Right ventricle myocardium inferior (tissue), 1 donor: Measurements from ENCODE around the gene GALNT7. TPM values are rescaled to one million over a fixed set of nuclear protein-coding genes. Genes with fewer than 3 reads are reported as not detected.
"Not testable (repeated sequence)": the region's sequence is repeated elsewhere in the genome, so short reads cannot be mapped to it uniquely, and the experiment has no call there.

Experiments
- ATAC-seq: fragments of 200-7000 bp; cut with Tn5 transposase; one replicate; pipeline ENCODE4 v1.9.1; 2020; ENCODE audit warnings: mild to moderate bottlenecking, moderate library complexity
- DNase-seq: peaks from one replicate; pipeline ENCODE4 v3.0.0; 2021; ENCODE audit errors: missing footprints
- intact Hi-C: fragments of 100-400 bp; cut with DNase I; formaldehyde crosslinking; loops from one replicate; pipeline ENCODE4 v1.11.0; 2022
- total RNA-seq: library from RNA; stranded (reverse); fragmentation: NEBNext Ultra II Directional; extraction: Animal tissue kit (Norgen Biotek cat#: 25700); gene quantifications from one replicate; pipeline ENCODE4 v1.2.1, GENCODE V29; 2021
- donor health status: DM: no; HTN: yes; CAD: no; lungs with severe emphysema.

The GALNT7 gene
- total RNA-seq, 1 donor from 2014 or later, result 5.1 TPM

GRCh38 chr4:173219126-173219437 lies 50.5 kb downstream of the GALNT7 start:
- DNase-seq, ATAC-seq, intact Hi-C loops: not testable (repeated sequence)

GRCh38 chr4:173223743-173224142 lies 55.1 kb downstream of the GALNT7 start:
- ATAC-seq, result no peak
- intact Hi-C loops, result no loop called here
- DNase-seq, result no peak

- intact Hi-C loops, result no loop called here
- ATAC-seq (no peak), DNase-seq (no peak)
Observed at GRCh38 chr4:173226401-173226888, 57.8 kb downstream of the GALNT7 start.

GRCh38 chr4:173227756-173228155 lies 59.1 kb downstream of the GALNT7 start:
- intact Hi-C loops, result no loop called here
- DNase-seq (no peak), ATAC-seq (no peak)

- intact Hi-C loops, result no loop called here
- no peak for DNase-seq
Observed at GRCh38 chr4:173230062-173230461, 61.5 kb downstream of the GALNT7 start.

GRCh38 chr4:173231916-173232315 lies 63.3 kb downstream of the GALNT7 start:
- intact Hi-C loops, result no loop called here
- peak; percentile 68 for ATAC-seq
- DNase-seq, result no peak

More at GRCh38 chr4:173230062-173230461, 61.5 kb downstream of the GALNT7 start:
- no peak for ATAC-seq

- ATAC-seq (peak; percentile 40), DNase-seq (no peak)
- intact Hi-C loops, result no loop called here
Observed at GRCh38 chr4:173233857-173234256, 65.2 kb downstream of the GALNT7 start.

GRCh38 chr4:173235050-173235449 lies 66.4 kb downstream of the GALNT7 start:
- DNase-seq, result no peak
- no peak for ATAC-seq
- intact Hi-C loops, result no loop called here

GRCh38 chr4:173236301-173236700 lies 67.7 kb downstream of the GALNT7 start:
- ATAC-seq (no peak), DNase-seq (no peak)
- intact Hi-C loops, result no loop called here

- intact Hi-C loops, result no loop called here
- DNase-seq, result no peak
- ATAC-seq, result no peak
Observed at GRCh38 chr4:173237152-173237551, 68.5 kb downstream of the GALNT7 start.

- intact Hi-C loops, result no loop called here
- ATAC-seq (no peak), DNase-seq (no peak)
Observed at GRCh38 chr4:173237762-173238161, 69.2 kb downstream of the GALNT7 start.

- DNase-seq (no peak), ATAC-seq (no peak)
- intact Hi-C loops, result no loop called here
Observed at GRCh38 chr4:173240696-173241095, 72.1 kb downstream of the GALNT7 start.

- intact Hi-C loops, result no loop called here
- no peak for DNase-seq
- no peak for ATAC-seq
Observed at GRCh38 chr4:173242466-173243250, 74.0 kb downstream of the GALNT7 start.

- ATAC-seq (no peak), DNase-seq (no peak)
- intact Hi-C loops, result no loop called here
Observed at GRCh38 chr4:173243321-173243720, 74.7 kb downstream of the GALNT7 start.

- ATAC-seq, result no peak
- DNase-seq, result no peak
- intact Hi-C loops, result no loop called here
Observed at GRCh38 chr4:173243917-173244658, 75.5 kb downstream of the GALNT7 start.

GRCh38 chr4:173245952-173246351 lies 77.3 kb downstream of the GALNT7 start:
- intact Hi-C loops, result no loop called here
- ATAC-seq (no peak), DNase-seq (no peak)

- no peak for DNase-seq
- intact Hi-C loops, result no loop called here
- ATAC-seq, result no peak
Observed at GRCh38 chr4:173246719-173247118, 78.1 kb downstream of the GALNT7 start.

GRCh38 chr4:173247321-173247720 lies 78.7 kb downstream of the GALNT7 start:
- no peak for ATAC-seq

GRCh38 chr4:173248690-173249089 lies 80.1 kb downstream of the GALNT7 start:
- intact Hi-C loops, result no loop called here
- DNase-seq (no peak), ATAC-seq (no peak)

More at GRCh38 chr4:173247321-173247720, 78.7 kb downstream of the GALNT7 start:
- no peak for DNase-seq
- intact Hi-C loops, result no loop called here
